Neural progenitor cell (in vitro differentiated cells): ENCODE results near the gene FAM163A. TPM values are rescaled to one million over a fixed set of nuclear protein-coding genes. Genes with fewer than 3 reads are reported as not detected.

Experiments used
- DNase-seq: peaks from one replicate; pipeline ENCODE4 v3.0.0-alpha.2; 2016; ENCODE audit warnings: low spot score
- H2AFZ ChIP-seq: fragments of 200-600 bp; sonication (generic); replicated peaks from 2 replicates; pipeline ENCODE4 v1.6.1; 2016; ENCODE audit warnings: antibody characterized with exemption
- H3F3A ChIP-seq: fragments of 200-600 bp; sonication (generic); 2 replicates; pipeline ENCODE4 v1.6.1; 2016; ENCODE audit warnings: antibody characterized with exemption, low read depth
- H3K27ac ChIP-seq: fragments of 200-600 bp; sonication (generic); 2 replicates; pipeline ENCODE4 v1.5.1; 2016; ENCODE audit warnings: mild to moderate bottlenecking
- H3K27me3 ChIP-seq: fragments of 200-600 bp; sonication (generic); 2 replicates; pipeline ENCODE4 v1.6.1; 2016; ENCODE audit warnings: mild to moderate bottlenecking, moderate library complexity
- H3K36me3 ChIP-seq: fragments of 200-600 bp; sonication (generic); 2 replicates; pipeline ENCODE4 v1.5.1; 2016
- H3K4me1 ChIP-seq: fragments of 200-600 bp; sonication (generic); 2 replicates; pipeline ENCODE4 v1.6.1; 2016; ENCODE audit warnings: mixed run types
- H3K4me2 ChIP-seq: fragments of 200-600 bp; sonication (generic); 2 replicates; pipeline ENCODE4 v1.6.1; 2016
- H3K4me3 ChIP-seq: fragments of 200-600 bp; sonication (generic); 2 replicates; pipeline ENCODE4 v1.5.1; 2016
- H3K79me2 ChIP-seq: fragments of 200-600 bp; sonication (generic); 2 replicates; pipeline ENCODE4 v1.6.1; 2016; ENCODE audit warnings: low read depth
- H3K9ac ChIP-seq: fragments of 200-600 bp; sonication (generic); 2 replicates; pipeline ENCODE4 v1.6.1; 2016
- H3K9me3 ChIP-seq: fragments of 200-600 bp; sonication (generic); 2 replicates; pipeline ENCODE4 v1.5.1; 2016; ENCODE audit warnings: low read depth
- H4K20me1 ChIP-seq: fragments of 200-600 bp; sonication (generic); 2 replicates; pipeline ENCODE4 v1.6.1; 2016; ENCODE audit warnings: low read depth
- H3K27ac Mint-ChIP-seq: 3 replicates; pipeline ENCODE4 v1.8.0; 2021; ENCODE audit warnings: mixed read lengths
- H3K27me3 Mint-ChIP-seq: 2 replicates; pipeline ENCODE4 v1.8.0; 2022; ENCODE audit warnings: low read depth, mild to moderate bottlenecking, inconsistent platforms, moderate library complexity, mixed read lengths; ENCODE audit not compliant: insufficient read depth
- H3K36me3 Mint-ChIP-seq: 3 replicates; pipeline ENCODE4 v1.8.0; 2021; ENCODE audit warnings: mixed read lengths
- H3K4me1 Mint-ChIP-seq: 3 replicates; pipeline ENCODE4 v1.8.0; 2021; ENCODE audit warnings: mixed read lengths
- H3K4me3 Mint-ChIP-seq: 3 replicates; pipeline ENCODE4 v1.8.0; 2021; ENCODE audit warnings: mild to moderate bottlenecking, moderate library complexity, mixed read lengths
- H3K9me3 Mint-ChIP-seq: 3 replicates; pipeline ENCODE4 v1.8.0; 2020; ENCODE audit warnings: mixed read lengths
- EZH2 ChIP-seq: fragments of 200-600 bp; sonication (generic); IDR thresholded peaks from 2 replicates; pipeline ENCODE4 v1.6.1; 2017; ENCODE audit warnings: antibody characterized with exemption, mild to moderate bottlenecking, moderate library complexity
- EZH2phosphoT487 ChIP-seq: fragments of 200-600 bp; sonication (generic); IDR thresholded peaks from 2 replicates; pipeline ENCODE4 v1.6.1; 2017; ENCODE audit warnings: antibody characterized with exemption
- total RNA-seq: library from RNA; depleted of rRNA; stranded (reverse); fragments of >200 nt; gene quantifications from 2 replicates; pipeline ENCODE4 v1.2.3, GENCODE V29; 2015; ENCODE audit warnings: low replicate concordance
- TF ChIP-seq, protein P1 (sequence below): fragments of 200-600 bp; sonication (generic); IDR thresholded peaks from 2 replicates; pipeline ENCODE4 v1.5.1; 2017; ENCODE audit warnings: antibody characterized with exemption, mild to moderate bottlenecking

Gene FAM163A
- total RNA-seq, 1 donor from 2014 or later, result 0.11 TPM

DNA sequence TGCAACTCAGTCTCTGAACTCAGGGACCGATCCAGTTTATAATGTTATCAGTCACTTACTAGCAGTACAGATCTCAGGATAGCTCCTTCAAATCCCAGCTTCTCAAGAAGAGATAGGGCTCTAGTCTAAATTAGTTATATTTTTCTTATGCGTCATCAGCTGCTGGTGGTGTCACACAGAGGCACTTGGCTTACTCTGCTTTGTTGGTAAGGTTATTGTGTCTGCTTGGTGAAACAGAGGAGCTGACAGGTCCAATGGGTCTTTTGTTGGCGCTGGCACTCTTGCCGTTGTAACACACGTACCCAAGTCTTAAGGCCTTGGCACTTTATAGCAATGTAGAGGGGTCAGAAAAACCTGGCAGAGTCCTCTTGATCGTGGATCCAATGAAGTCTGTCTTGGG is 122.3 kb downstream of the FAM163A start:
- H3K4me2 ChIP-seq, result no peak overlapping the region
- no peaks in the 10 kb centered on the region for H3K9me3 Mint-ChIP-seq
- H3K27me3 Mint-ChIP-seq, result no peaks in the 10 kb centered on the region
- H3K36me3 Mint-ChIP-seq, result peaks cover 42% of the 10 kb centered on the region
- H3K4me1 ChIP-seq, result no peaks in the 10 kb centered on the region
- no peak overlapping the region for H3K4me3 ChIP-seq
- no peak overlapping the region for H3K27ac Mint-ChIP-seq
- H4K20me1 ChIP-seq, result peaks cover 16% of the 10 kb centered on the region
- no peak for DNase-seq
- H3K27ac ChIP-seq, result no peak overlapping the region
- H3F3A ChIP-seq, result no peaks in the 10 kb centered on the region
- H3K27me3 ChIP-seq, result no peaks in the 10 kb centered on the region
- TF ChIP-seq EZH2 (no peak), EZH2phosphoT487 (no peak)
- TF ChIP-seq, protein P1, sequence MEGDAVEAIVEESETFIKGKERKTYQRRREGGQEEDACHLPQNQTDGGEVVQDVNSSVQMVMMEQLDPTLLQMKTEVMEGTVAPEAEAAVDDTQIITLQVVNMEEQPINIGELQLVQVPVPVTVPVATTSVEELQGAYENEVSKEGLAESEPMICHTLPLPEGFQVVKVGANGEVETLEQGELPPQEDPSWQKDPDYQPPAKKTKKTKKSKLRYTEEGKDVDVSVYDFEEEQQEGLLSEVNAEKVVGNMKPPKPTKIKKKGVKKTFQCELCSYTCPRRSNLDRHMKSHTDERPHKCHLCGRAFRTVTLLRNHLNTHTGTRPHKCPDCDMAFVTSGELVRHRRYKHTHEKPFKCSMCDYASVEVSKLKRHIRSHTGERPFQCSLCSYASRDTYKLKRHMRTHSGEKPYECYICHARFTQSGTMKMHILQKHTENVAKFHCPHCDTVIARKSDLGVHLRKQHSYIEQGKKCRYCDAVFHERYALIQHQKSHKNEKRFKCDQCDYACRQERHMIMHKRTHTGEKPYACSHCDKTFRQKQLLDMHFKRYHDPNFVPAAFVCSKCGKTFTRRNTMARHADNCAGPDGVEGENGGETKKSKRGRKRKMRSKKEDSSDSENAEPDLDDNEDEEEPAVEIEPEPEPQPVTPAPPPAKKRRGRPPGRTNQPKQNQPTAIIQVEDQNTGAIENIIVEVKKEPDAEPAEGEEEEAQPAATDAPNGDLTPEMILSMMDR, result no peak
- no peak overlapping the region for H3K4me3 Mint-ChIP-seq
- H3K36me3 ChIP-seq, result peaks cover 5% of the 10 kb centered on the region
- peaks cover 11% of the 10 kb centered on the region for H3K4me1 Mint-ChIP-seq
- no peak overlapping the region for H3K9ac ChIP-seq
- H3K79me2 ChIP-seq, result peaks cover 52% of the 10 kb centered on the region
- no peak overlapping the region for H2AFZ ChIP-seq
- H3K9me3 ChIP-seq, result no peaks in the 10 kb centered on the region

Other genes with a start within 250 kb of the FAM163A start
- gene NPHS2, start 167.3 kb upstream of the FAM163A start, total RNA-seq, result not detected in 2 replicates
- 0.09 TPM in 2 replicates for gene TDRD5, start 151.5 kb upstream of the FAM163A start, total RNA-seq
- gene TOR1AIP2, start 134.5 kb downstream of the FAM163A start, total RNA-seq, result 53.0 and 89.5 TPM in 2 replicates
- gene TOR1AIP1, start 139.0 kb downstream of the FAM163A start, total RNA-seq, result 17.8 and 21.6 TPM in 2 replicates
- gene CEP350, start 211.5 kb downstream of the FAM163A start, total RNA-seq, result 61.2 and 61.7 TPM in 2 replicates